T-helper 2 cell treated with Interferon-gamma antibody and Interleukin-4, amounts not matched to agents 100 ng/mL and 5 ng/mL, for 36 hours (primary cell): ENCODE results near the gene ACOT7. TPM values are rescaled to one million over a fixed set of nuclear protein-coding genes. Genes with fewer than 3 reads are reported as not detected.
"Not testable (repeated sequence)": the region's sequence is repeated elsewhere in the genome, so short reads cannot be mapped to it uniquely, and the experiment has no call there.

Experiments
- intact Hi-C: fragments of 100-400 bp; cut with micrococcal nuclease; formaldehyde crosslinking; loops from one replicate; pipeline ENCODE4 v1.15.1; 2023
- total RNA-seq: library from RNA; stranded (reverse); gene quantifications from 2 replicates; pipeline ENCODE4 v1.2.3, GENCODE V29; 2022

ACOT7 gene
- total RNA-seq, 1 donor from 2014 or later, result 95.3 TPM

- intact Hi-C loops, result not testable (repeated sequence)
Observed at GRCh38 chr1:6363085-6363884, 30.3 kb downstream of the ACOT7 start.

GRCh38 chr1:6361124-6361775 lies 32.3 kb downstream of the ACOT7 start:
- intact Hi-C loops, result no loop called here

- intact Hi-C loops, result no loop called here
Observed at GRCh38 chr1:6360517-6361070, 33.0 kb downstream of the ACOT7 start.

- intact Hi-C loops, result no loop called here
Observed at GRCh38 chr1:6360117-6360496, 33.5 kb downstream of the ACOT7 start.

GRCh38 chr1:6359216-6360116 lies 34.1 kb downstream of the ACOT7 start:
- intact Hi-C loops, result loop anchor here (1.0 to 2.0 kb wide), 2 partner anchors 34 to 161 kb away; partner anchors contain the start of genes ACOT7 and RPL22

GRCh38 chr1:6358757-6359201 lies 34.8 kb downstream of the ACOT7 start:
- intact Hi-C loops, result loop anchor here (1.0 to 2.0 kb wide), 2 partner anchors 35 to 160 kb away; partner anchors contain the start of genes ACOT7 and RPL22

GRCh38 chr1:6358144-6358624 lies 35.4 kb downstream of the ACOT7 start:
- intact Hi-C loops, result loop anchor here (2.0 kb wide), 1 partner anchor 159 kb away; the partner anchor contains the start of gene RPL22

- intact Hi-C loops, result no loop called here
Observed at GRCh38 chr1:6357243-6357936, 36.2 kb downstream of the ACOT7 start.

- intact Hi-C loops, result no loop called here
Observed at GRCh38 chr1:6355621-6356020, 37.9 kb downstream of the ACOT7 start.

GRCh38 chr1:6354659-6355317 lies 38.8 kb downstream of the ACOT7 start:
- intact Hi-C loops, result no loop called here

- intact Hi-C loops, result no loop called here
Observed at GRCh38 chr1:6353955-6354658, 39.5 kb downstream of the ACOT7 start.

- intact Hi-C loops, result no loop called here
Observed at GRCh38 chr1:6353619-6353954, 40.0 kb downstream of the ACOT7 start.

GRCh38 chr1:6352138-6352563 lies 41.4 kb downstream of the ACOT7 start:
- intact Hi-C loops, result no loop called here

GRCh38 chr1:6351480-6352137 lies 42.0 kb downstream of the ACOT7 start:
- intact Hi-C loops, result no loop called here

GRCh38 chr1:6350416-6351088 lies 43.0 kb downstream of the ACOT7 start:
- intact Hi-C loops, result no loop called here

- intact Hi-C loops, result no loop called here
Observed at GRCh38 chr1:6349254-6349943, 44.2 kb downstream of the ACOT7 start.

- intact Hi-C loops, result loop anchor here (1.0 kb wide), 2 partner anchors 45 to 56 kb away; partner anchors contain the start of gene ACOT7
Observed at GRCh38 chr1:6348511-6349191, 44.9 kb downstream of the ACOT7 start.
